GM12878 (cell line): ENCODE data around the gene TP73. TPM values are rescaled to one million over a fixed set of nuclear protein-coding genes. Genes with fewer than 3 reads are reported as not detected.

Source experiments
- ATAC-seq: fragments of 200-7000 bp; cut with Tn5 transposase; 3 replicates; pipeline ENCODE4 v1.9.1; 2020; ENCODE audit warnings: mild to moderate bottlenecking, moderate library complexity
- BruUV-seq: library from RNA; stranded (reverse); fragments of 400-500 nt; replicated peaks from 2 replicates; lab custom pipeline; 2021; lab: Mats Ljungman, UMichigan
- CTCF ChIA-PET: fragments of 300-600 bp; sonication (Branson Sonifier 250); formaldehyde crosslinking; extraction: SDS; loops from one replicate; lab custom pipeline; 2021; ENCODE audit warnings: inconsistent platforms; lab: Yijun Ruan, JAX
- POLR2A ChIA-PET: fragments of 350-600 bp; formaldehyde crosslinking; extraction: SDS; loops from one replicate; lab custom pipeline; 2021; ENCODE audit warnings: inconsistent platforms; lab: Charles Lee
- RAD21 ChIA-PET: fragments of 300-600 bp; sonication (Branson Sonifier 250); formaldehyde crosslinking; loops from one replicate; lab custom pipeline; 2023; ENCODE audit warnings: antibody characterized with exemption; ENCODE audit not compliant: unreplicated experiment; lab: Charles Lee
- SMC1A ChIA-PET: fragments of 300-600 bp; sonication (Branson Sonifier 250); formaldehyde crosslinking; loops from one replicate; lab custom pipeline; 2023; ENCODE audit not compliant: unreplicated experiment, uncharacterized antibody; lab: Charles Lee
- DNase-seq: peaks from one replicate; pipeline ENCODE4 v3.0.0-alpha.2; 2011; ENCODE audit warnings: low read depth, low spot score
- FAIRE-seq: peaks from 3 replicates; lab custom pipeline; 2011; peaks lifted over from hg19 to GRCh38; lab: Jason Lieb, UNC
- H2AFZ ChIP-seq: 2 replicates; pipeline ENCODE4 v1.6.0; 2011; ENCODE audit warnings: low read depth, low read length, control low read depth; ENCODE audit not compliant: control insufficient read depth
- H3K27ac ChIP-seq: 2 replicates; pipeline ENCODE4 v1.5.1; 2011; ENCODE audit warnings: control low read depth; ENCODE audit not compliant: control insufficient read depth, insufficient read depth
- H3K27me3 ChIP-seq, 2 experiments: replicated peaks in 1 of 2; 2 replicates each; pipeline versions ENCODE4 v1.6.0 to v1.6.1; 2011; ENCODE audit warnings: low read length in 1 of 2; ENCODE audit not compliant: control insufficient read depth in 2 of 2, insufficient read depth in 2 of 2
- H3K36me3 ChIP-seq, 2 experiments: 2 replicates each; pipeline ENCODE4 v1.5.1; 2011; ENCODE audit warnings: low read length in 1 of 2; ENCODE audit not compliant: control insufficient read depth in 2 of 2, insufficient read depth in 2 of 2
- H3K4me1 ChIP-seq: 2 replicates; pipeline ENCODE4 v1.6.1; 2011; ENCODE audit warnings: mild to moderate bottlenecking, low read length, moderate library complexity, mixed read lengths; ENCODE audit not compliant: control insufficient read depth, insufficient read depth
- H3K4me2 ChIP-seq: 2 replicates; pipeline ENCODE4 v1.6.0; 2011; ENCODE audit warnings: control low read depth; ENCODE audit not compliant: control insufficient read depth, insufficient read depth
- H3K4me3 ChIP-seq: fragments of 200-600 bp; sonication (generic); 2 replicates; pipeline ENCODE4 v1.5.1; 2016
- H3K79me2 ChIP-seq: 2 replicates; pipeline ENCODE4 v1.6.0; 2011; ENCODE audit warnings: low read length; ENCODE audit not compliant: control insufficient read depth, insufficient read depth
- H3K9ac ChIP-seq: 2 replicates; pipeline ENCODE4 v1.8.0; 2011; ENCODE audit warnings: low read length, control low read depth, mixed read lengths; ENCODE audit not compliant: control insufficient read depth, insufficient read depth
- H3K9me3 ChIP-seq: replicated peaks from 3 replicates; pipeline ENCODE4 v1.5.1; 2011; ENCODE audit warnings: mild to moderate bottlenecking, low read length; ENCODE audit not compliant: control insufficient read depth, insufficient read depth
- H4K20me1 ChIP-seq: 2 replicates; pipeline ENCODE4 v1.6.0; 2011; ENCODE audit not compliant: control insufficient read depth, insufficient read depth
- BMI1 ChIP-seq: fragments of 450-650 bp; IDR thresholded peaks from 2 replicates; pipeline ENCODE4 v1.6.1; 2016; ENCODE audit warnings: mild to moderate bottlenecking, moderate library complexity, borderline replicate concordance
- CBX5 ChIP-seq: sonication (generic); IDR thresholded peaks from 2 replicates; pipeline ENCODE4 v1.6.1; 2016; ENCODE audit warnings: low read depth, moderate library complexity, mild to moderate bottlenecking, inconsistent platforms
- CREB1 ChIP-seq: IDR thresholded peaks from 2 replicates; pipeline ENCODE4 v1.6.1; 2012; ENCODE audit warnings: low read depth, mild to moderate bottlenecking, inconsistent platforms
- EP300 ChIP-seq, 2 experiments: fragments of 150-350 bp in 1 of 2; IDR thresholded peaks; 2 replicates each; pipeline ENCODE4 v1.6.1; 2011 to 2012; ENCODE audit warnings: low read depth in 2 of 2, low read length in 2 of 2, borderline replicate concordance in 1 of 2, improper control_type of control experiment in 1 of 2, inconsistent platforms in 1 of 2; ENCODE audit not compliant: control insufficient read depth in 1 of 2
- KLF5 ChIP-seq: fragments of 450-650 bp; IDR thresholded peaks from 2 replicates; pipeline ENCODE4 v1.6.1; 2014; ENCODE audit warnings: mild to moderate bottlenecking; ENCODE audit not compliant: partially characterized antibody
- MAX ChIP-seq: IDR thresholded peaks from 2 replicates; pipeline ENCODE4 v1.6.1; 2012; ENCODE audit warnings: low read depth, low read length, improper control_type of control experiment
- PKNOX1 ChIP-seq: fragments of 450-650 bp; IDR thresholded peaks from 2 replicates; pipeline ENCODE4 v1.6.1; 2016; ENCODE audit warnings: mild to moderate bottlenecking
- RAD51 ChIP-seq: fragments of 450-650 bp; IDR thresholded peaks from 2 replicates; pipeline ENCODE4 v1.6.1; 2016; ENCODE audit warnings: moderate library complexity, mild to moderate bottlenecking, inconsistent platforms
- RELB ChIP-seq: fragments of 450-650 bp; IDR thresholded peaks from 2 replicates; pipeline ENCODE4 v1.6.1; 2017; ENCODE audit warnings: low read depth, mild to moderate bottlenecking, moderate library complexity
- SKIL ChIP-seq: fragments of 450-650 bp; IDR thresholded peaks from 2 replicates; pipeline ENCODE4 v1.6.1; 2017; ENCODE audit warnings: mild to moderate bottlenecking, low read depth, inconsistent platforms; ENCODE audit not compliant: poor library complexity, severe bottlenecking
- STAT1 ChIP-seq: fragments of 450-650 bp; conservative IDR thresholded peaks from 2 replicates; pipeline ENCODE4 v1.6.1; 2014; ENCODE audit warnings: antibody characterized with exemption, mild to moderate bottlenecking
- TCF12 ChIP-seq: IDR thresholded peaks from 2 replicates; pipeline ENCODE4 v1.6.1; 2011; ENCODE audit warnings: low read depth, mild to moderate bottlenecking, low read length
- TCF3 ChIP-seq: IDR thresholded peaks from 2 replicates; pipeline ENCODE4 v1.6.1; 2012; ENCODE audit warnings: low read depth, mild to moderate bottlenecking, low read length, borderline replicate concordance; ENCODE audit not compliant: insufficient read depth
- ZSCAN29 ChIP-seq: fragments of 450-650 bp; IDR thresholded peaks from 2 replicates; pipeline ENCODE4 v1.6.1; 2017; ENCODE audit warnings: mild to moderate bottlenecking, moderate library complexity
- WGBS: methylation state at CpG from one replicate; pipeline ENCODE4 v1.1.6; 2016; ENCODE audit warnings: low lambda C conversion rate; ENCODE audit not compliant: insufficient replicate concordance, insufficient coverage; ENCODE audit errors: missing lambda C conversion rate; 5-methylcytosine and 5-hydroxymethylcytosine counted together
- in situ Hi-C: fragments of 300-500 bp; cut with MboI; formaldehyde crosslinking; loops from 9 replicates; pipeline ENCODE4 v1.14.3; 2018; ENCODE audit warnings: mixed read lengths
- intact Hi-C: fragments of 100-400 bp; cut with micrococcal nuclease; formaldehyde crosslinking; loops from one replicate; pipeline ENCODE4 v1.14.2; 2022; ENCODE audit not compliant: unreplicated experiment
- polyA plus RNA-seq, 11 experiments: library from polyadenylated mRNA; depleted of rRNA in 4 of 11; unstranded in 6 of 11; stranded (reverse) in 5 of 11; fragments of >200 nt; fragmentation: Nextera tagmentation in 4 of 11; fragmentation: Illumina TruSeq in 1 of 11; extraction: Ambion mirVana in 4 of 11; extraction: Trizol in 1 of 11; gene quantifications; 1 replicate in 1 of 11; 2 replicates in 10 of 11; pipeline versions ENCODE4 v1.2.1 to v1.2.3, GENCODE V29; 2011 to 2016; ENCODE audit warnings: inconsistent platforms in 2 of 11, missing spikeins in 2 of 11, low read depth in 1 of 11
- total RNA-seq, 4 experiments: library from RNA; depleted of rRNA in 3 of 4; stranded (reverse); fragments of >200 nt in 3 of 4; fragmentation: Illumina TruSeq in 1 of 4; extraction: Trizol in 1 of 4; gene quantifications; 2 replicates each; pipeline versions ENCODE4 v1.2.1 to v1.2.3, GENCODE V29; 2013 to 2021

Gene TP73
- total and polyA plus RNA-seq, 10 of the 15 experiments (the other 5 are each of a cell fraction or from before 2014, with no cell fraction given), result 0.08 to 54.2 (median 14.9) TPM

- Histone ChIP-seq H3K27ac (no peak overlapping the region), H3K9ac (no peak overlapping the region), H3K36me3 (no peaks in the 10 kb centered on the region), H2AFZ (no peak overlapping the region), H3K27me3 (no peaks in the 10 kb centered on the region), H4K20me1 (no peaks in the 10 kb centered on the region), H3K79me2 (no peaks in the 10 kb centered on the region), H3K4me2 (no peak overlapping the region), H3K9me3 (no peaks in the 10 kb centered on the region), H3K4me1 (peaks cover 11% of the 10 kb centered on the region), H3K4me3 (no peak overlapping the region)
- BruUV-seq, result no TSS peak
- CTCF ChIA-PET, result no interaction called here
- intact Hi-C loops, result no loop called here
- POLR2A ChIA-PET, result interaction anchor here (0.6 kb wide), 1 partner anchor 104 kb away, joined by 4 read pairs; no protein-coding TSS in a partner anchor
- 17% methylated on average over 5 of the region's 5 CpGs for WGBS
- in situ Hi-C loops, result no loop called here
- no peak for FAIRE-seq
- RAD21 ChIA-PET, result no interaction called here
- no peak for ATAC-seq
- TF ChIP-seq TCF12, result no peak
- TF ChIP-seq CREB1, result no peak
- TF ChIP-seq RAD51, result no peak
- no peak for TF ChIP-seq STAT1
- TF ChIP-seq MAX, result no peak
- no peak for TF ChIP-seq BMI1
- TF ChIP-seq RELB, result no peak
- TF ChIP-seq PKNOX1, result no peak
- TF ChIP-seq TCF3, result no peak
- TF ChIP-seq SKIL, result no peak
- no peak for TF ChIP-seq CBX5
- no peak for TF ChIP-seq EP300 (IDR thresholded peaks at IDR 0.05; ENCODE audit: borderline replicate concordance in 1 of 2, control insufficient read depth in 1 of 2, low read depth in 2 of 2, low read length in 2 of 2)
- TF ChIP-seq KLF5, result no peak
- no peak for TF ChIP-seq ZSCAN29
- SMC1A ChIA-PET, result no interaction called here
- DNase-seq, result no peak
Measured at GRCh38 chr1:3749512-3749911, 97.2 kb downstream of the TP73 start.
